ENCODE data around the gene NUP205. TPM values are rescaled to one million over a fixed set of nuclear protein-coding genes. Genes with fewer than 3 reads are reported as not detected.

NUP205 gene
- polyA plus RNA-seq, 1 donor from 2014 or later, result 32.3 TPM

DNA sequence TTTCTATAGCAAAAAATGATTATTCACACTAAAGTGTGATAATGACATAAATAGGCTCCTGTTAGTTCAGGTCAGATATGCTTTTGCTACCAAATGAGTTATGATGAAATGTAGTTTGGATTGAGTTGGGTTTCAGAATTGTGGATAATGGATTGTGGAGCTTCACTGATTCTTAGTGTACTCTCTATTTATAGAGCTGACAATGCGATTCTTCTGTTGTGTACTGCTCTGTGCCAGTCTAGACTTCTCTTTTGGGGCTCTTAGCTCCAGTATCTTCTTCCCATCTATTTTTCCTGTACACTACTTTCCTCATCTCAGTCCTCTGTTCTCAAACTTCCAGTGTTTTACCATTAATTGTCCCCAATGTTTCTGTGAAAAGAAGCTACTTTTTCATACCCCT is 112.1 kb downstream of the NUP205 start:
- Histone ChIP-seq H3K79me2 (replicated peaks; ENCODE audit: insufficient read depth, low read length) (peaks cover 65% of the 10 kb centered on the region), H4K20me1 (ENCODE audit: insufficient read depth) (no peaks in the 10 kb centered on the region), H3F3A (ENCODE audit: insufficient read depth, low read length, poor library complexity, severe bottlenecking) (no peaks in the 10 kb centered on the region), H3K9me3 (ENCODE audit: low read length) (no peaks in the 10 kb centered on the region), H3K36me3 (ENCODE audit: insufficient read depth, low read length) (no peaks in the 10 kb centered on the region), H3K9me2 (ENCODE audit: insufficient read depth, low read length) (no peaks in the 10 kb centered on the region), H3K27ac (ENCODE audit: low read length) (no peak overlapping the region), H2AFZ (ENCODE audit: low read depth, low read length) (no peak overlapping the region), H3K4me3 (ENCODE audit: low read length) (no peak overlapping the region), H3K27me3 (ENCODE audit: insufficient read depth, low read depth, low read length) (no peaks in the 10 kb centered on the region), H3K9ac (ENCODE audit: low read length) (no peak overlapping the region), H3K4me2 (ENCODE audit: low read length) (no peak overlapping the region)
- TF ChIP-seq, protein P1, sequence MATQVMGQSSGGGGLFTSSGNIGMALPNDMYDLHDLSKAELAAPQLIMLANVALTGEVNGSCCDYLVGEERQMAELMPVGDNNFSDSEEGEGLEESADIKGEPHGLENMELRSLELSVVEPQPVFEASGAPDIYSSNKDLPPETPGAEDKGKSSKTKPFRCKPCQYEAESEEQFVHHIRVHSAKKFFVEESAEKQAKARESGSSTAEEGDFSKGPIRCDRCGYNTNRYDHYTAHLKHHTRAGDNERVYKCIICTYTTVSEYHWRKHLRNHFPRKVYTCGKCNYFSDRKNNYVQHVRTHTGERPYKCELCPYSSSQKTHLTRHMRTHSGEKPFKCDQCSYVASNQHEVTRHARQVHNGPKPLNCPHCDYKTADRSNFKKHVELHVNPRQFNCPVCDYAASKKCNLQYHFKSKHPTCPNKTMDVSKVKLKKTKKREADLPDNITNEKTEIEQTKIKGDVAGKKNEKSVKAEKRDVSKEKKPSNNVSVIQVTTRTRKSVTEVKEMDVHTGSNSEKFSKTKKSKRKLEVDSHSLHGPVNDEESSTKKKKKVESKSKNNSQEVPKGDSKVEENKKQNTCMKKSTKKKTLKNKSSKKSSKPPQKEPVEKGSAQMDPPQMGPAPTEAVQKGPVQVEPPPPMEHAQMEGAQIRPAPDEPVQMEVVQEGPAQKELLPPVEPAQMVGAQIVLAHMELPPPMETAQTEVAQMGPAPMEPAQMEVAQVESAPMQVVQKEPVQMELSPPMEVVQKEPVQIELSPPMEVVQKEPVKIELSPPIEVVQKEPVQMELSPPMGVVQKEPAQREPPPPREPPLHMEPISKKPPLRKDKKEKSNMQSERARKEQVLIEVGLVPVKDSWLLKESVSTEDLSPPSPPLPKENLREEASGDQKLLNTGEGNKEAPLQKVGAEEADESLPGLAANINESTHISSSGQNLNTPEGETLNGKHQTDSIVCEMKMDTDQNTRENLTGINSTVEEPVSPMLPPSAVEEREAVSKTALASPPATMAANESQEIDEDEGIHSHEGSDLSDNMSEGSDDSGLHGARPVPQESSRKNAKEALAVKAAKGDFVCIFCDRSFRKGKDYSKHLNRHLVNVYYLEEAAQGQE (IDR thresholded peaks at IDR 0.05; ENCODE audit: borderline replicate concordance), result no peak
- TF ChIP-seq SMC3 (conservative IDR thresholded peaks at IDR 0.05; ENCODE audit: poor library complexity), result no peak
- TF ChIP-seq RAD21 (conservative IDR thresholded peaks at IDR 0.05), result no peak
- TF ChIP-seq, protein P2, sequence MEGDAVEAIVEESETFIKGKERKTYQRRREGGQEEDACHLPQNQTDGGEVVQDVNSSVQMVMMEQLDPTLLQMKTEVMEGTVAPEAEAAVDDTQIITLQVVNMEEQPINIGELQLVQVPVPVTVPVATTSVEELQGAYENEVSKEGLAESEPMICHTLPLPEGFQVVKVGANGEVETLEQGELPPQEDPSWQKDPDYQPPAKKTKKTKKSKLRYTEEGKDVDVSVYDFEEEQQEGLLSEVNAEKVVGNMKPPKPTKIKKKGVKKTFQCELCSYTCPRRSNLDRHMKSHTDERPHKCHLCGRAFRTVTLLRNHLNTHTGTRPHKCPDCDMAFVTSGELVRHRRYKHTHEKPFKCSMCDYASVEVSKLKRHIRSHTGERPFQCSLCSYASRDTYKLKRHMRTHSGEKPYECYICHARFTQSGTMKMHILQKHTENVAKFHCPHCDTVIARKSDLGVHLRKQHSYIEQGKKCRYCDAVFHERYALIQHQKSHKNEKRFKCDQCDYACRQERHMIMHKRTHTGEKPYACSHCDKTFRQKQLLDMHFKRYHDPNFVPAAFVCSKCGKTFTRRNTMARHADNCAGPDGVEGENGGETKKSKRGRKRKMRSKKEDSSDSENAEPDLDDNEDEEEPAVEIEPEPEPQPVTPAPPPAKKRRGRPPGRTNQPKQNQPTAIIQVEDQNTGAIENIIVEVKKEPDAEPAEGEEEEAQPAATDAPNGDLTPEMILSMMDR (IDR thresholded peaks at IDR 0.05; ENCODE audit: poor library complexity, severe bottlenecking), result no peak

DNA sequence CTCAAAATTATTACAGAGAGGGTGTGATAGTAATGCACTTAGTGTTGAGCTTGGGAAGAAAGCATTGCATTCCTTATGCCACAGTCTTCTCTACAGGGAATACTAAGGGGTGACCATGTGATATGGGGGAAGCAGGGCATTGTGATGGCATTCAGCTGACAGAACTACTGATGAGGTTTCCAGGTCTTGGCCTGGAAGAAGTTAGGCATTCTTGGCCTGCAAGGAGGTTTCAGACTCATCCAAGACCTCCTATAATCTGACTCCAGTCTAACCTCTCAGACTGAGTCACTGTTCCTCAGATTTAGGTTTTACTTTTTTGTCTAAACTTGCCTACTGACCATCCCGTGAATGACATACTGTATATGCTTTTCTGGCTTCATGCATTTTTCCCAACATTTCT is 112.5 kb downstream of the NUP205 start:
- Histone ChIP-seq H3K4me2 (ENCODE audit: low read length) (no peak overlapping the region), H2AFZ (ENCODE audit: low read depth, low read length) (no peak overlapping the region), H3F3A (ENCODE audit: insufficient read depth, low read length, poor library complexity, severe bottlenecking) (no peaks in the 10 kb centered on the region), H3K4me3 (ENCODE audit: low read length) (no peak overlapping the region), H3K9me3 (ENCODE audit: low read length) (no peaks in the 10 kb centered on the region), H3K36me3 (ENCODE audit: insufficient read depth, low read length) (no peaks in the 10 kb centered on the region), H3K27me3 (ENCODE audit: insufficient read depth, low read depth, low read length) (no peaks in the 10 kb centered on the region), H3K79me2 (replicated peaks; ENCODE audit: insufficient read depth, low read length) (peaks cover 60% of the 10 kb centered on the region), H3K9me2 (ENCODE audit: insufficient read depth, low read length) (no peaks in the 10 kb centered on the region), H4K20me1 (ENCODE audit: insufficient read depth) (no peaks in the 10 kb centered on the region), H3K9ac (ENCODE audit: low read length) (no peak overlapping the region), H3K27ac (ENCODE audit: low read length) (no peak overlapping the region)
- TF ChIP-seq, protein P2 (IDR thresholded peaks at IDR 0.05; ENCODE audit: poor library complexity, severe bottlenecking), result no peak
- TF ChIP-seq POLR2AphosphoS5 (IDR thresholded peaks at IDR 0.05) (no peak), SMC3 (conservative IDR thresholded peaks at IDR 0.05; ENCODE audit: poor library complexity) (no peak), TAF1 (IDR thresholded peaks at IDR 0.05; ENCODE audit: low read depth) (no peak), EZH2 (IDR thresholded peaks at IDR 0.05; ENCODE audit: borderline replicate concordance, insufficient read depth, low read length, poor library complexity, severe bottlenecking) (no peak), RAD21 (conservative IDR thresholded peaks at IDR 0.05) (no peak), EP300 (conservative IDR thresholded peaks at IDR 0.05; ENCODE audit: poor library complexity, severe bottlenecking) (no peak), MXI1 (conservative IDR thresholded peaks at IDR 0.05; ENCODE audit: poor library complexity, severe bottlenecking) (no peak)
- TF ChIP-seq, protein P1 (IDR thresholded peaks at IDR 0.05; ENCODE audit: borderline replicate concordance), result no peak
